ENCODE measurements around the gene PRR19.

Gene PRR19

GRCh38 chr19:42269478-42270345, 32.2 kb upstream of the PRR19 start:
- Histone ChIP-seq H3F3A (ENCODE audit: insufficient read depth, low read length) (no peaks in the 10 kb centered on the region), H3K36me3 (ENCODE audit: insufficient read depth, low read length) (peaks cover 4% of the 10 kb centered on the region; the same call in 1 of the 2 replicates), H3K79me2 (ENCODE audit: insufficient read depth, low read length) (no peaks in the 10 kb centered on the region), H3K4me1 (ENCODE audit: insufficient read depth, low read length, severe bottlenecking) (peaks cover 30% of the 10 kb centered on the region), H3K9me2 (ENCODE audit: low read depth, low read length) (no peaks in the 10 kb centered on the region), H3K9ac (ENCODE audit: low read length) (peak overlapping the region; percentile 72), H3K27ac (ENCODE audit: low read depth, low read length, poor library complexity, severe bottlenecking) (peak overlapping the region; percentile 89), H2AFZ (ENCODE audit: low read length) (no peak overlapping the region), H3K9me3 (ENCODE audit: low read length) (no peaks in the 10 kb centered on the region), H3K27me3 (ENCODE audit: insufficient read depth, low read length) (no peaks in the 10 kb centered on the region), H3K4me3 (ENCODE audit: low read depth, low read length, poor library complexity, severe bottlenecking) (peak overlapping the region; percentile 81), H4K20me1 (ENCODE audit: insufficient read depth, low read length) (no peaks in the 10 kb centered on the region), H3K4me2 (ENCODE audit: low read length) (peak overlapping the region; percentile 79)
- no peak for TF ChIP-seq EZH2 (IDR thresholded peaks at IDR 0.05; ENCODE audit: borderline replicate concordance, low read length)
- no peak for TF ChIP-seq CTCF (IDR thresholded peaks at IDR 0.05; ENCODE audit: low read length)

GRCh38 chr19:42270346-42271044, 31.4 kb upstream of the PRR19 start:
- H3K27ac ChIP-seq (ENCODE audit: low read depth, low read length, poor library complexity, severe bottlenecking) = peak overlapping the region; percentile 89
- H2AFZ ChIP-seq (ENCODE audit: low read length) = no peak overlapping the region
- H4K20me1 ChIP-seq (ENCODE audit: insufficient read depth, low read length) = no peaks in the 10 kb centered on the region
- peaks cover 4% of the 10 kb centered on the region; the same call in 1 of the 2 replicates for H3K36me3 ChIP-seq (ENCODE audit: insufficient read depth, low read length)
- peak overlapping the region; percentile 79 for H3K4me2 ChIP-seq (ENCODE audit: low read length)
- H3K4me3 ChIP-seq (ENCODE audit: low read depth, low read length, poor library complexity, severe bottlenecking) = peak overlapping the region; percentile 81
- no peaks in the 10 kb centered on the region for H3K79me2 ChIP-seq (ENCODE audit: insufficient read depth, low read length)
- no peaks in the 10 kb centered on the region for H3K27me3 ChIP-seq (ENCODE audit: insufficient read depth, low read length)
- H3K4me1 ChIP-seq (ENCODE audit: insufficient read depth, low read length, severe bottlenecking) = peaks cover 30% of the 10 kb centered on the region
- peak overlapping the region; percentile 72 for H3K9ac ChIP-seq (ENCODE audit: low read length)
- H3K9me3 ChIP-seq (ENCODE audit: low read length) = no peaks in the 10 kb centered on the region
- no peaks in the 10 kb centered on the region for H3F3A ChIP-seq (ENCODE audit: insufficient read depth, low read length)
- H3K9me2 ChIP-seq (ENCODE audit: low read depth, low read length) = no peaks in the 10 kb centered on the region
- TF ChIP-seq CTCF (IDR thresholded peaks at IDR 0.05; ENCODE audit: low read length) = no peak
- TF ChIP-seq EZH2 (IDR thresholded peaks at IDR 0.05; ENCODE audit: borderline replicate concordance, low read length) = no peak

GRCh38 chr19:42271045-42271419, 30.9 kb upstream of the PRR19 start:
- H3K9ac ChIP-seq (ENCODE audit: low read length) = peak overlapping the region; percentile 72; the same call in 1 of the 2 replicates
- peak overlapping the region; percentile 81 for H3K4me3 ChIP-seq (ENCODE audit: low read depth, low read length, poor library complexity, severe bottlenecking)
- H3K36me3 ChIP-seq (ENCODE audit: insufficient read depth, low read length) = peaks cover 4% of the 10 kb centered on the region; the same call in 1 of the 2 replicates
- H4K20me1 ChIP-seq (ENCODE audit: insufficient read depth, low read length) = no peaks in the 10 kb centered on the region
- no peaks in the 10 kb centered on the region for H3K9me3 ChIP-seq (ENCODE audit: low read length)
- H3F3A ChIP-seq (ENCODE audit: insufficient read depth, low read length) = no peaks in the 10 kb centered on the region
- H3K4me1 ChIP-seq (ENCODE audit: insufficient read depth, low read length, severe bottlenecking) = peaks cover 30% of the 10 kb centered on the region
- no peaks in the 10 kb centered on the region for H3K79me2 ChIP-seq (ENCODE audit: insufficient read depth, low read length)
- peak overlapping the region; percentile 79 for H3K4me2 ChIP-seq (ENCODE audit: low read length)
- H2AFZ ChIP-seq (ENCODE audit: low read length) = no peak overlapping the region
- H3K27me3 ChIP-seq (ENCODE audit: insufficient read depth, low read length) = no peaks in the 10 kb centered on the region
- TF ChIP-seq EZH2 (IDR thresholded peaks at IDR 0.05; ENCODE audit: borderline replicate concordance, low read length) (no peak), CTCF (IDR thresholded peaks at IDR 0.05; ENCODE audit: low read length) (no peak)
- H3K27ac ChIP-seq (ENCODE audit: low read depth, low read length, poor library complexity, severe bottlenecking) = peak overlapping the region; percentile 89
- no peaks in the 10 kb centered on the region for H3K9me2 ChIP-seq (ENCODE audit: low read depth, low read length)
